Femur (tissue), 1 donor: ENCODE data around the gene NACA.
"Not testable (repeated sequence)": the region's sequence is repeated elsewhere in the genome, so short reads cannot be mapped to it uniquely, and the experiment has no call there.

Source experiments
- DNase-seq: peaks from one replicate; pipeline ENCODE4 v3.0.0-alpha.2; 2017

The NACA gene

GRCh38 chr12:56724972-56725722 lies at the start of gene NACA:
Gene NACA (minus strand): TSS chr12:56725299. CDS start chr12:56724521, 778 bp downstream.
- DNase-seq, result peak; percentile 99

GRCh38 chr12:56773113-56773512 lies 48.0 kb upstream of the NACA start:
- no peak for DNase-seq

- DNase-seq, result no peak
Measured at GRCh38 chr12:56772625-56773024, 47.5 kb upstream of the NACA start.

- no peak for DNase-seq
Measured at GRCh38 chr12:56769868-56770267, 44.8 kb upstream of the NACA start.

GRCh38 chr12:56768424-56768823 lies 43.3 kb upstream of the NACA start:
- no peak for DNase-seq

GRCh38 chr12:56766535-56766934 lies 41.4 kb upstream of the NACA start:
- no peak for DNase-seq

- DNase-seq, result no peak
Measured at GRCh38 chr12:56763753-56764657, 38.9 kb upstream of the NACA start.

GRCh38 chr12:56761812-56762211 lies 36.7 kb upstream of the NACA start:
- no peak for DNase-seq

GRCh38 chr12:56760460-56760859 lies 35.4 kb upstream of the NACA start:
- no peak for DNase-seq

- no peak for DNase-seq
Measured at GRCh38 chr12:56759263-56759908, 34.3 kb upstream of the NACA start.

GRCh38 chr12:56758728-56759262 lies 33.7 kb upstream of the NACA start:
- no peak for DNase-seq

- DNase-seq, result not testable (repeated sequence)
Measured at GRCh38 chr12:56757971-56758370, 32.9 kb upstream of the NACA start.

- DNase-seq, result no peak
Measured at GRCh38 chr12:56753566-56753965, 28.5 kb upstream of the NACA start.

- DNase-seq, result peak; percentile 90
Measured at GRCh38 chr12:56751712-56752598, 26.9 kb upstream of the NACA start, which contains the start of gene PRIM1. Gene PRIM1 (minus strand): TSS chr12:56752323. CDS start chr12:56752298, 25 bp downstream.

GRCh38 chr12:56750596-56750995 lies 25.5 kb upstream of the NACA start:
- not testable (repeated sequence) for DNase-seq

GRCh38 chr12:56749853-56750252 lies 24.8 kb upstream of the NACA start:
- DNase-seq, result no peak

- no peak for DNase-seq
Measured at GRCh38 chr12:56749359-56749758, 24.3 kb upstream of the NACA start.

- no peak for DNase-seq
Measured at GRCh38 chr12:56728139-56728861, 3.2 kb upstream of the NACA start.

GRCh38 chr12:56726196-56726675 lies 1.1 kb upstream of the NACA start:
- not testable (repeated sequence) for DNase-seq

- no peak for DNase-seq
Measured at GRCh38 chr12:56725723-56726102, 614 bp upstream of the NACA start.

GRCh38 chr12:56724701-56724971 lies 463 bp downstream of the NACA start:
- no peak for DNase-seq
